IMR-90 (cell line): ENCODE data around the gene PGF. TPM values are rescaled to one million over a fixed set of nuclear protein-coding genes. Genes with fewer than 3 reads are reported as not detected.

Experiments used
- ATAC-seq: fragments of 200-7000 bp; cut with Tn5 transposase; 2 replicates; pipeline ENCODE4 v1.9.1; 2020; ENCODE audit warnings: low read depth, mild to moderate bottlenecking, moderate library complexity
- BruUV-seq: library from RNA; stranded (reverse); fragments of 400-500 nt; replicated peaks from 2 replicates; lab custom pipeline; 2021; lab: Mats Ljungman, UMichigan
- CTCF ChIA-PET: fragments of 300-600 bp; formaldehyde crosslinking; extraction: SDS; loops from one replicate; lab custom pipeline; 2021; ENCODE audit warnings: antibody characterized with exemption; lab: Yijun Ruan, JAX
- POLR2A ChIA-PET: fragments of 300-600 bp; sonication (Branson Sonifier 250); formaldehyde crosslinking; loops from one replicate; lab custom pipeline; 2022; ENCODE audit warnings: antibody characterized with exemption; ENCODE audit not compliant: unreplicated experiment; lab: Charles Lee
- DNase-seq: peaks from one replicate; pipeline ENCODE4 v3.0.0; 2013
- H2AFZ ChIP-seq: replicated peaks from 2 replicates; pipeline ENCODE3; 2013; ENCODE audit warnings: low read length, mild to moderate bottlenecking; ENCODE audit not compliant: poor library complexity
- H2AK5ac ChIP-seq: 2 replicates; pipeline ENCODE4 v1.6.1; 2013; ENCODE audit warnings: low read depth, low read length, inconsistent platforms
- H2AK9ac ChIP-seq: replicated peaks from 2 replicates; pipeline ENCODE3; 2013; ENCODE audit warnings: mild to moderate bottlenecking, low read depth, low read length, moderate library complexity; ENCODE audit not compliant: poor library complexity
- H2BK120ac ChIP-seq: 2 replicates; pipeline ENCODE4 v1.6.1; 2013; ENCODE audit warnings: low read depth, low read length, inconsistent platforms
- H2BK15ac ChIP-seq: 3 replicates; pipeline ENCODE4 v1.6.1; 2013; ENCODE audit warnings: low read depth, low read length, inconsistent platforms
- H2BK20ac ChIP-seq: 2 replicates; pipeline ENCODE4 v1.6.1; 2013; ENCODE audit warnings: low read depth, mild to moderate bottlenecking, inconsistent platforms, low read length, moderate library complexity
- H2BK5ac ChIP-seq: 2 replicates; pipeline ENCODE4 v1.6.1; 2013; ENCODE audit warnings: mild to moderate bottlenecking, low read depth, low read length, inconsistent platforms; ENCODE audit not compliant: poor library complexity, severe bottlenecking
- H3K14ac ChIP-seq: replicated peaks from 2 replicates; pipeline ENCODE4 v1.6.1; 2013; ENCODE audit warnings: low read depth, low read length, inconsistent platforms
- H3K18ac ChIP-seq: 2 replicates; pipeline ENCODE4 v1.6.1; 2013; ENCODE audit warnings: low read depth, low read length, control low read depth
- H3K23ac ChIP-seq: 2 replicates; pipeline ENCODE4 v1.6.1; 2013; ENCODE audit warnings: low read depth, low read length, inconsistent platforms
- H3K27ac ChIP-seq: 2 replicates; pipeline ENCODE4 v1.5.1; 2013; ENCODE audit warnings: mild to moderate bottlenecking, control low read depth, low read length; ENCODE audit not compliant: insufficient read depth
- H3K27me3 ChIP-seq: 2 replicates; pipeline ENCODE4 v1.6.1; 2013; ENCODE audit warnings: low read length; ENCODE audit not compliant: control insufficient read depth, insufficient read depth
- H3K36me3 ChIP-seq: 2 replicates; pipeline ENCODE4 v1.6.1; 2013; ENCODE audit warnings: low read length, mixed read lengths; ENCODE audit not compliant: control insufficient read depth, insufficient read depth
- H3K4ac ChIP-seq: 2 replicates; pipeline ENCODE4 v1.6.1; 2013; ENCODE audit warnings: low read depth, low read length, inconsistent platforms
- H3K4me1 ChIP-seq: 2 replicates; pipeline ENCODE4 v1.6.1; 2013; ENCODE audit warnings: low read length, mixed read lengths; ENCODE audit not compliant: control insufficient read depth, insufficient read depth
- H3K4me2 ChIP-seq: 2 replicates; pipeline ENCODE4 v1.6.1; 2013; ENCODE audit warnings: low read depth, mild to moderate bottlenecking, control low read depth, low read length, moderate library complexity
- H3K4me3 ChIP-seq: 2 replicates; pipeline ENCODE4 v1.5.1; 2013; ENCODE audit warnings: low read depth, mild to moderate bottlenecking, control low read depth, low read length, moderate library complexity; ENCODE audit not compliant: insufficient read depth
- H3K56ac ChIP-seq: 2 replicates; pipeline ENCODE4 v1.6.1; 2013; ENCODE audit warnings: low read length, inconsistent platforms; ENCODE audit not compliant: insufficient read depth; ENCODE audit errors: extremely low read depth
- H3K79me1 ChIP-seq, 2 experiments: 2 replicates each; pipeline ENCODE4 v1.6.1; 2013; ENCODE audit warnings: low read length in 2 of 2, inconsistent platforms in 1 of 2, low read depth in 1 of 2
- H3K9ac ChIP-seq: 2 replicates; pipeline ENCODE4 v1.6.1; 2013; ENCODE audit warnings: low read depth, low read length, control low read depth
- H3K9me1 ChIP-seq: 2 replicates; pipeline ENCODE4 v1.6.1; 2013; ENCODE audit warnings: low read length, inconsistent platforms; ENCODE audit not compliant: insufficient read depth
- H3K9me3 ChIP-seq: 2 replicates; pipeline ENCODE4 v1.6.1; 2013; ENCODE audit warnings: low read length; ENCODE audit not compliant: control insufficient read depth, insufficient read depth
- H4K20me1 ChIP-seq: 2 replicates; pipeline ENCODE4 v1.6.1; 2013; ENCODE audit warnings: low read length, inconsistent platforms; ENCODE audit not compliant: insufficient read depth
- H4K5ac ChIP-seq: 2 replicates; pipeline ENCODE4 v1.6.1; 2013; ENCODE audit warnings: mild to moderate bottlenecking, low read depth, low read length, control low read depth
- H4K8ac ChIP-seq, 2 experiments: 2 replicates each; pipeline ENCODE4 v1.6.1; 2013; ENCODE audit warnings: low read depth in 2 of 2, low read length in 2 of 2, control low read depth in 1 of 2, inconsistent platforms in 1 of 2
- H4K91ac ChIP-seq: 2 replicates; pipeline ENCODE4 v1.6.1; 2013; ENCODE audit warnings: low read depth, low read length, inconsistent platforms; ENCODE audit not compliant: insufficient read depth
- BHLHE40 ChIP-seq: fragments of 150-350 bp; IDR thresholded peaks from 2 replicates; pipeline ENCODE4 v1.6.1; 2016; ENCODE audit warnings: mild to moderate bottlenecking, low read depth, low read length
- CHD1 ChIP-seq: IDR thresholded peaks from 2 replicates; pipeline ENCODE4 v1.6.1; 2012; ENCODE audit warnings: low read depth, low read length, improper control_type of control experiment
- CTCF ChIP-seq: conservative IDR thresholded peaks from 2 replicates; pipeline ENCODE4 v1.5.1; 2012; ENCODE audit warnings: mild to moderate bottlenecking, low read depth, low read length, improper control_type of control experiment
- FOS ChIP-seq: fragments of 150-350 bp; IDR thresholded peaks from 2 replicates; pipeline ENCODE4 v1.6.1; 2016; ENCODE audit warnings: low read depth, low read length
- MXI1 ChIP-seq: IDR thresholded peaks from 2 replicates; pipeline ENCODE4 v1.6.1; 2012; ENCODE audit warnings: low read depth, mild to moderate bottlenecking, low read length, moderate library complexity, borderline replicate concordance
- POLR2A ChIP-seq: IDR thresholded peaks from 2 replicates; pipeline ENCODE4 v1.6.1; 2012; ENCODE audit warnings: mild to moderate bottlenecking, low read depth, low read length
- RAD21 ChIP-seq: IDR thresholded peaks from 2 replicates; pipeline ENCODE4 v1.6.1; 2012; ENCODE audit warnings: low read length, improper control_type of control experiment
- RCOR1 ChIP-seq: IDR thresholded peaks from 2 replicates; pipeline ENCODE4 v1.6.1; 2012; ENCODE audit warnings: mild to moderate bottlenecking, low read length, improper control_type of control experiment; ENCODE audit not compliant: insufficient replicate concordance
- WGBS, 2 experiments: methylation state at CpG; one replicate each; pipeline versions ENCODE4 v1.1.5 to v1.1.7; 2013; ENCODE audit warnings: missing lambda C conversion rate in 2 of 2; ENCODE audit not compliant: insufficient read length in 1 of 2; ENCODE audit errors: extremely low coverage in 2 of 2; 5-methylcytosine and 5-hydroxymethylcytosine counted together
- dilution Hi-C: fragments of 300-500 bp; cut with HindIII; formaldehyde crosslinking; loops from one replicate; pipeline ENCODE4 v1.14.3; 2018; ENCODE audit warnings: low sequenced_read_pairs; ENCODE audit not compliant: unreplicated experiment
- in situ Hi-C: fragments of 300-500 bp; cut with MboI; formaldehyde crosslinking; loops from 3 replicates; pipeline ENCODE4 v1.14.3; 2019; ENCODE audit warnings: low sequenced_read_pairs, inconsistent platforms, mixed read lengths
- intact Hi-C: fragments of 100-400 bp; cut with micrococcal nuclease; formaldehyde crosslinking; loops from 2 replicates; pipeline ENCODE4 v1.10.0; 2022
- polyA plus RNA-seq, 3 experiments: library from polyadenylated mRNA; depleted of rRNA; stranded (reverse); fragments of >200 nt; gene quantifications; 2 replicates each; pipeline ENCODE4 v1.2.3, GENCODE V29; 2012; ENCODE audit warnings: low replicate concordance in 1 of 3
- total RNA-seq: library from RNA; depleted of rRNA; stranded (reverse); fragments of >200 nt; gene quantifications from 2 replicates; pipeline ENCODE4 v1.2.3, GENCODE V29; 2012
- TF ChIP-seq, protein P1 (sequence below): fragments of 150-350 bp; IDR thresholded peaks from 2 replicates; pipeline ENCODE4 v1.6.1; 2016; ENCODE audit warnings: low read depth, mild to moderate bottlenecking, low read length, moderate library complexity, borderline replicate concordance
- TF ChIP-seq, protein P2 (sequence below): fragments of 150-350 bp; IDR thresholded peaks from 2 replicates; pipeline ENCODE4 v1.6.1; 2017; ENCODE audit warnings: mild to moderate bottlenecking, antibody characterized with exemption, low read length, low read depth

Gene PGF
- total and polyA plus RNA-seq, 2 of the 4 experiments (the other 2 are of a cell fraction), result 0.36 to 0.39 TPM

DNA sequence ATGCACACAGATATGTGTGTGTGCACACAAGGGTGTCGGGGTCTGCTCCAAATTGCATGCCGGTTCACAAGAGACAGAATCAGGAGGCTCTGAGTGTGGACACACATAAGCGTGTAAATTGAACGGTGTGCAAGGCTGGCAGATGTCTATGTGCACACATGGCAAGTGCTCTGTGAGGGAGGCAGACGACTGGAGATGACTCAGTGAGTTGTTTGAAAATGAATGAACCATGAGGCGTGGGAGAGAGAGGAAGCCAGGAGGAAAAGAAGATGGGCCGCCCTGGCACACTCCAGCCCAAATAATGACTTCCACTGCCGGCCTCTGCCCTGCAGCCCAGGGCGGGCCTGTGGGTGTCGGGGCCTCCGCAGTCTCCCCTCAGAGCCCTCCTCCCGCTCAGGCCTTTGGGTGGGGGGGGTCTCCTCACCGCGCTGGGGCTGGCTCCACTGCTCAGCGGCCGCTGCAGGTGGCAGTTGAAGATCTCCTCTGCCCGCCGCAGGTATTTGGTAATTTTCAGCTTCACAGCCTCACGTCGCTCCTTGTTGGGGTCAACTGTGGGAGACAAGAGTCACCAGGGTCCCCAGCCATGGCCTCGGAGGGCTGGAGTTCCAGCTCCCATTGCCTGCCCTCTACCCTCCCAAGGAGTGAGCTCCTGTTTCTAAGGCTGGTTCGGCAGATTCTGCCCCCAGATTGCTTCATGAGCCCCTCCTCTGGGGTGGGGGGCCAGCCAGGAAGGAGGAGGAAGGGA lies 35.8 kb downstream of the PGF start:
- H3K18ac ChIP-seq, result no peak overlapping the region
- no peak overlapping the region for H3K9ac ChIP-seq
- H3K79me1 ChIP-seq, result no peaks in the 10 kb centered on the region
- POLR2A ChIA-PET, result no interaction called here
- in situ Hi-C loops, result loop anchor here (10.0 kb wide), 1 partner anchor 385 kb away; no protein-coding TSS in a partner anchor
- no peak overlapping the region for H3K14ac ChIP-seq
- dilution Hi-C loops, result no loop called here
- H3K9me3 ChIP-seq, result no peaks in the 10 kb centered on the region
- no peaks in the 10 kb centered on the region for H3K27me3 ChIP-seq
- no peak overlapping the region for H4K5ac ChIP-seq
- DNase-seq, result peak; percentile 63
- 0 out of 2 replicates have a peak, but pooled peaks cover 2% of the 10 kb centered on the region for H3K9me1 ChIP-seq
- no peak overlapping the region for H3K4me3 ChIP-seq
- H3K23ac ChIP-seq, result no peak overlapping the region
- TF ChIP-seq POLR2A, result no peak
- TF ChIP-seq, protein P1, sequence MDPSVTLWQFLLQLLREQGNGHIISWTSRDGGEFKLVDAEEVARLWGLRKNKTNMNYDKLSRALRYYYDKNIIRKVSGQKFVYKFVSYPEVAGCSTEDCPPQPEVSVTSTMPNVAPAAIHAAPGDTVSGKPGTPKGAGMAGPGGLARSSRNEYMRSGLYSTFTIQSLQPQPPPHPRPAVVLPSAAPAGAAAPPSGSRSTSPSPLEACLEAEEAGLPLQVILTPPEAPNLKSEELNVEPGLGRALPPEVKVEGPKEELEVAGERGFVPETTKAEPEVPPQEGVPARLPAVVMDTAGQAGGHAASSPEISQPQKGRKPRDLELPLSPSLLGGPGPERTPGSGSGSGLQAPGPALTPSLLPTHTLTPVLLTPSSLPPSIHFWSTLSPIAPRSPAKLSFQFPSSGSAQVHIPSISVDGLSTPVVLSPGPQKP, result no peak
- TF ChIP-seq, protein P2, sequence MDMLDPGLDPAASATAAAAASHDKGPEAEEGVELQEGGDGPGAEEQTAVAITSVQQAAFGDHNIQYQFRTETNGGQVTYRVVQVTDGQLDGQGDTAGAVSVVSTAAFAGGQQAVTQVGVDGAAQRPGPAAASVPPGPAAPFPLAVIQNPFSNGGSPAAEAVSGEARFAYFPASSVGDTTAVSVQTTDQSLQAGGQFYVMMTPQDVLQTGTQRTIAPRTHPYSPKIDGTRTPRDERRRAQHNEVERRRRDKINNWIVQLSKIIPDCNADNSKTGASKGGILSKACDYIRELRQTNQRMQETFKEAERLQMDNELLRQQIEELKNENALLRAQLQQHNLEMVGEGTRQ, result no peak
- TF ChIP-seq CHD1, result no peak
- no peak for TF ChIP-seq BHLHE40
- no peak for TF ChIP-seq CTCF
- TF ChIP-seq FOS, result peak; percentile 14; the same call in 1 of the 2 replicates
- peak; percentile 69; the same call in 1 of the 2 replicates for TF ChIP-seq MXI1
- no peak for TF ChIP-seq RCOR1
- no peak for TF ChIP-seq RAD21
- WGBS, 2 experiments, result 82% methylated on average over 9 of the region's 22 CpGs; no CpG with 5 or more reads in 1 of the 2 experiments
- H2BK15ac ChIP-seq, result no peak overlapping the region
- CTCF ChIA-PET, result interaction anchor here (0.9 to 1.5 kb wide), 2 partner anchors 169 to 170 kb away, joined by 3 to 4 read pairs; no protein-coding TSS in a partner anchor
- no peak overlapping the region for H3K4ac ChIP-seq
- H3K4me2 ChIP-seq, result no peak overlapping the region
- H2BK120ac ChIP-seq, result no peak overlapping the region
- no peak overlapping the region for H4K91ac ChIP-seq
- peak overlapping the region; percentile 3 for H2AK9ac ChIP-seq
- no peaks in the 10 kb centered on the region for H4K20me1 ChIP-seq
- no peak overlapping the region for H2BK5ac ChIP-seq
- H2AK5ac ChIP-seq, result peak overlapping the region; percentile 4; the same call in 1 of the 2 replicates
- H2BK20ac ChIP-seq, result no peak overlapping the region
- peak; percentile 74 for ATAC-seq
- peaks cover 3% of the 10 kb centered on the region; the same call in 1 of the 2 replicates for H3K4me1 ChIP-seq
- H3K36me3 ChIP-seq, result no peaks in the 10 kb centered on the region
- intact Hi-C loops, result no loop called here
- no peak overlapping the region for H3K56ac ChIP-seq
- no peak overlapping the region for H2AFZ ChIP-seq
- BruUV-seq, result no TSS peak
- no peak overlapping the region for H4K8ac ChIP-seq
- no peak overlapping the region for H3K27ac ChIP-seq
